GM18502 (cell line): Measurements from ENCODE around the gene WDR73.

Experiments
- ATAC-seq: cut with Tn5 transposase; IDR thresholded peaks from one replicate; pipeline ENCODE4 v1.9.1; 2021; ENCODE audit warnings: mild to moderate bottlenecking; ENCODE audit not compliant: unreplicated experiment, poor library complexity

Gene WDR73

DNA sequence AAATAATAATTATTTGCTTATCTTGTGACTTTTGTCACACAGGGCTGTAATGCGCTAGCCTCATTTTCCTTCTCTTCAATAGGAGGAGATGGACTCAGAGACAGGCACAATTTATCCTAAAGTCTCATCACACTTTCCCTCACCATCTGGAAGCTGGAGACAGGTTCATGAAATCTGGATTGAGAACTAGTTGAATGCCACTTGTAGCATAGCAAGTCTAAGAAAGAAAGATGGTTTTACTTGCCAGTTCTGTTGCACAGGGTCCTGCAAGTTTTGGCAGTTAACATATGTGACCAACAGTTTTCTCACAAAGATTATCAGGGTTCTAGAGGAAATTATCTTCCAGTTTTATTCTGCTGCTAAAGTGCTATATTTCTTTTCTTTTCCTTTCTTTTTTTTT lies 62.3 kb downstream of the WDR73 start:
- no peak for ATAC-seq

DNA sequence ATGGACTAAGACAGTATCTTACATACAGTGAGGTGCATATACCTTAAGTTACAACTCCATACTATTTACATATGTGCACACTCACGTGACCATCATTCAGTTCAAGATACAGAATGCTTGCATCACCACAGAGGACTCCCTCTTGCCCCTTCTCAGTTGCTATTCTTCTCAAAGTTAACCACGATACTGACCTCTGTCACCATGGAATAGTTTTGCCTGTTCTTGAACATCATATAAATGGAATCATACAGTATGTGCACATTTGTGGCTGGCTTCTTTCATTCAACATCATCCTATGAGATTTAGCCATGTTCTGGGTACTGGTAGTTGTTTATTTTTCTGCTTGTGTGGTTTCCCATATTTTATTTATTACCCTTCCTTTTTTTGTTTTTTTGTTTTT lies 63.7 kb downstream of the WDR73 start:
- ATAC-seq: no peak
